Measurements from ENCODE around the gene BSDC1. TPM values are rescaled to one million over a fixed set of nuclear protein-coding genes. Genes with fewer than 3 reads are reported as not detected.
A peak's percentile ranks its signal among the peaks of the same experiment; 100 is the strongest.

The BSDC1 gene
- total and polyA plus RNA-seq, 2 of the 13 experiments (the other 11 are each of a cell fraction or from before 2014, with no cell fraction given) = 40.3 to 64.2 TPM

DNA sequence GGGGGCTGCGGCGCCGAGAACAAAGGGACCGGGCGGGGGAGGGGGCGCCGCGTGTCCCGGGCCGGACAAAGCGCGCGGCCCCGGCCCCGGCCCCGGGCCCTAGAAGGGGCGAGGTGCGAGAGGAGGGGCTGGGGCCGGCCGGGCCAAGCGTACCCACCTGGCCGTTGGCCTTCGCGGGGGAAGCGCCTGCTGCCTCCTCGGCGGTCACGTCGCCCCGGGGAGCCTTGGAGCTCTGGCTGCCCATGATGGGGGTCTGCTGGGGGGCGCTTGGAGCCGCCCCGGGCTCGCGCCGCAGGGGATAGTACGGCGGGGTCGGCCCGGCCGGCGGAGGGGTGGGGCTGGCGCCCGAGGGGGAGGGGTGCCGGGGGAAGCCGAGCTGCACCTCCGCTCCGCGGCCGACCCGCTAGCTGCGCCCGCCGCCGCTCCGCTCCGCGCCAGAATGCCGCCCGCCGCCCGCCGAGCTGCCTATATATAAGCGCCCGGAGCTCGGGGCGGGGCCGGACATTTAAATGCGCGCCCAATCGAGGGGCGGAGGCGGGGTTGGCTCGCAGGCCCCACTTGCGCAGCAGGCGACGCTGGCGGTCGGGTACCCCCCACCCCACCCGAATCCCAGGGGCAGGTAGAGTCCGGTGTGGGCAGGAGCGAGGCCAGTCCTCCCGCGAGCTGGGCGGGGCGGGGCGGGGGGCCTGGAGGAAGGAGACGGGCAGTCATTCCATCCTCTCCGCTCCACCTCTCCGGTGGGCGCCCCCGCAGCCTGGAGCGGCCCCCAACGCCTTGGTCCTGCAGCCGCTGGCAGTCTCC is 58.3 kb downstream of the BSDC1 start, which contains the start of gene MARCKSL1 (continued):
- TF ChIP-seq, protein P1, sequence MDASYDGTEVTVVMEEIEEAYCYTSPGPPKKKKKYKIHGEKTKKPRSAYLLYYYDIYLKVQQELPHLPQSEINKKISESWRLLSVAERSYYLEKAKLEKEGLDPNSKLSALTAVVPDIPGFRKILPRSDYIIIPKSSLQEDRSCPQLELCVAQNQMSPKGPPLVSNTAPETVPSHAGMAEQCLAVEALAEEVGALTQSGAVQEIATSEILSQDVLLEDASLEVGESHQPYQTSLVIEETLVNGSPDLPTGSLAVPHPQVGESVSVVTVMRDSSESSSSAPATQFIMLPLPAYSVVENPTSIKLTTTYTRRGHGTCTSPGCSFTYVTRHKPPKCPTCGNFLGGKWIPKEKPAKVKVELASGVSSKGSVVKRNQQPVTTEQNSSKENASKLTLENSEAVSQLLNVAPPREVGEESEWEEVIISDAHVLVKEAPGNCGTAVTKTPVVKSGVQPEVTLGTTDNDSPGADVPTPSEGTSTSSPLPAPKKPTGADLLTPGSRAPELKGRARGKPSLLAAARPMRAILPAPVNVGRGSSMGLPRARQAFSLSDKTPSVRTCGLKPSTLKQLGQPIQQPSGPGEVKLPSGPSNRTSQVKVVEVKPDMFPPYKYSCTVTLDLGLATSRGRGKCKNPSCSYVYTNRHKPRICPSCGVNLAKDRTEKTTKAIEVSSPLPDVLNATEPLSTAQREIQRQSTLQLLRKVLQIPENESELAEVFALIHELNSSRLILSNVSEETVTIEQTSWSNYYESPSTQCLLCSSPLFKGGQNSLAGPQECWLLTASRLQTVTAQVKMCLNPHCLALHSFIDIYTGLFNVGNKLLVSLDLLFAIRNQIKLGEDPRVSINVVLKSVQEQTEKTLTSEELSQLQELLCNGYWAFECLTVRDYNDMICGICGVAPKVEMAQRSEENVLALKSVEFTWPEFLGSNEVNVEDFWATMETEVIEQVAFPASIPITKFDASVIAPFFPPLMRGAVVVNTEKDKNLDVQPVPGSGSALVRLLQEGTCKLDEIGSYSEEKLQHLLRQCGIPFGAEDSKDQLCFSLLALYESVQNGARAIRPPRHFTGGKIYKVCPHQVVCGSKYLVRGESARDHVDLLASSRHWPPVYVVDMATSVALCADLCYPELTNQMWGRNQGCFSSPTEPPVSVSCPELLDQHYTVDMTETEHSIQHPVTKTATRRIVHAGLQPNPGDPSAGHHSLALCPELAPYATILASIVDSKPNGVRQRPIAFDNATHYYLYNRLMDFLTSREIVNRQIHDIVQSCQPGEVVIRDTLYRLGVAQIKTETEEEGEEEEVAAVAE (CRISPR knock-in tag; IDR thresholded peaks at IDR 0.05; ENCODE audit: borderline replicate concordance) = no peak
- TF ChIP-seq, protein P2, sequence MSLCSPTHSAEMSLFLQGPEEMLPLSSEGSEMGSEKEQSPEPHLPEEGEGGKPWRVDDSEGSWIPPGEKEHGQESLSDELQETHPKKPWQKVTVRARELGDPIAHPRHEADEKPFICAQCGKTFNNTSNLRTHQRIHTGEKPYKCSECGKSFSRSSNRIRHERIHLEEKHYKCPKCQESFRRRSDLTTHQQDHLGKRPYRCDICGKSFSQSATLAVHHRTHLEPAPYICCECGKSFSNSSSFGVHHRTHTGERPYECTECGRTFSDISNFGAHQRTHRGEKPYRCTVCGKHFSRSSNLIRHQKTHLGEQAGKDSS (CRISPR knock-in tag; IDR thresholded peaks at IDR 0.05; ENCODE audit: borderline replicate concordance, low read depth) = peak; percentile 41; the same call in 1 of the 2 replicates
- TF ChIP-seq ZNF556 (CRISPR knock-in tag; IDR thresholded peaks at IDR 0.05; ENCODE audit: borderline replicate concordance) (peak; percentile 33; the same call in 1 of the 2 replicates), ZMYM4 (CRISPR knock-in tag; IDR thresholded peaks at IDR 0.05) (peak; percentile 60), LCORL (IDR thresholded peaks at IDR 0.05) (no peak), LCORL (CRISPR knock-in tag; IDR thresholded peaks at IDR 0.05) (peak; percentile 69), HMG20B (CRISPR knock-in tag; conservative IDR thresholded peaks at IDR 0.05) (no peak), SIX1 (CRISPR knock-in tag; IDR thresholded peaks at IDR 0.05; ENCODE audit: borderline replicate concordance) (no peak), SMAD1 (CRISPR knock-in tag; IDR thresholded peaks at IDR 0.05; ENCODE audit: borderline replicate concordance, low read depth) (no peak), DPF2 (CRISPR knock-in tag; IDR thresholded peaks at IDR 0.05; ENCODE audit: borderline replicate concordance, low read depth) (no peak), ZNF136 (CRISPR knock-in tag; IDR thresholded peaks at IDR 0.05; ENCODE audit: low read depth) (no peak), HES4 (CRISPR knock-in tag; IDR thresholded peaks at IDR 0.05; ENCODE audit: borderline replicate concordance) (no peak), ZNF83 (CRISPR knock-in tag; IDR thresholded peaks at IDR 0.05; ENCODE audit: borderline replicate concordance) (no peak), PRMT3 (CRISPR knock-in tag; IDR thresholded peaks at IDR 0.05; ENCODE audit: borderline replicate concordance, low read depth) (no peak), RFXAP (CRISPR knock-in tag; IDR thresholded peaks at IDR 0.05; ENCODE audit: borderline replicate concordance) (peak; percentile 70; the same call in 1 of the 2 replicates), TBP (CRISPR knock-in tag; IDR thresholded peaks at IDR 0.05) (no peak)
- TF ChIP-seq, protein P3, sequence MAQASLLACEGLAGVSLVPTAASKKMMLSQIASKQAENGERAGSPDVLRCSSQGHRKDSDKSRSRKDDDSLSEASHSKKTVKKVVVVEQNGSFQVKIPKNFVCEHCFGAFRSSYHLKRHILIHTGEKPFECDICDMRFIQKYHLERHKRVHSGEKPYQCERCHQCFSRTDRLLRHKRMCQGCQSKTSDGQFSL (CRISPR knock-in tag; IDR thresholded peaks at IDR 0.05) = 0 out of 2 replicates have a peak, but pooled peaks have one; percentile 43
- TF ChIP-seq, protein P4, sequence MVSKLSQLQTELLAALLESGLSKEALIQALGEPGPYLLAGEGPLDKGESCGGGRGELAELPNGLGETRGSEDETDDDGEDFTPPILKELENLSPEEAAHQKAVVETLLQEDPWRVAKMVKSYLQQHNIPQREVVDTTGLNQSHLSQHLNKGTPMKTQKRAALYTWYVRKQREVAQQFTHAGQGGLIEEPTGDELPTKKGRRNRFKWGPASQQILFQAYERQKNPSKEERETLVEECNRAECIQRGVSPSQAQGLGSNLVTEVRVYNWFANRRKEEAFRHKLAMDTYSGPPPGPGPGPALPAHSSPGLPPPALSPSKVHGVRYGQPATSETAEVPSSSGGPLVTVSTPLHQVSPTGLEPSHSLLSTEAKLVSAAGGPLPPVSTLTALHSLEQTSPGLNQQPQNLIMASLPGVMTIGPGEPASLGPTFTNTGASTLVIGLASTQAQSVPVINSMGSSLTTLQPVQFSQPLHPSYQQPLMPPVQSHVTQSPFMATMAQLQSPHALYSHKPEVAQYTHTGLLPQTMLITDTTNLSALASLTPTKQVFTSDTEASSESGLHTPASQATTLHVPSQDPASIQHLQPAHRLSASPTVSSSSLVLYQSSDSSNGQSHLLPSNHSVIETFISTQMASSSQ (IDR thresholded peaks at IDR 0.05; ENCODE audit: low read depth) = no peak
- TF ChIP-seq, protein P4 (CRISPR knock-in tag; IDR thresholded peaks at IDR 0.05; ENCODE audit: borderline replicate concordance) = no peak; the same call in 1 of the 2 replicates

Measured in HepG2 (cell line).